Stimulated activated CD4-positive, alpha-beta T cell treated with anti-CD3 and anti-CD28 coated beads, Interleukin-1b, Interleukin-23, amount 100 ng/mL, for 4 hours (primary cell): ENCODE results near the gene CAMK2B.
"Not testable (repeated sequence)": the region's sequence is repeated elsewhere in the genome, so short reads cannot be mapped to it uniquely, and the experiment has no call there.

Source experiments
- DNase-seq, 2 donors: peaks; one replicate each; pipeline ENCODE4 v3.0.0-alpha.2; 2020; ENCODE audit warnings: low read depth in 2 of 2

Gene CAMK2B

GRCh38 chr7:44172352-44172751 is 153.0 kb downstream of the CAMK2B start:
- no peak for DNase-seq

DNA sequence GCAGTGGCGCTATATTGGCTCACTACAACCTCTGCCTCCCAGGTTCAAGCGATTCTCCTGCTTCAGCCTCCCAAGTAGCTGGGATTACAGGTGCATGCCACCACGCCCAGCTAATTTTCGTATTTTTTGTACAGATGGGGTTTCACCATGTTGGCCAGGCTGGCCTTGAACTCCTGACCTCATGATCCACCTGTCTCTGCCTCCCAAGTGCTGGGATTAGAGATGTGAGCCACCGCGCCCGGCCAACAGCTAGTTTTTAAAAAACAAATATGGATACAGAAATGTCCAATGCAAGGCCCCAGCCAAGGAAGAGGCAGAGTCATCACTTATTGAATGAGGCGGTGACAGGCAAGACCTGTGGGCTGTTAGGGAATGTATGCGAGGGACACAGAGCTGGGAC is 153.5 kb downstream of the CAMK2B start:
- DNase-seq: not testable (repeated sequence)

- DNase-seq: no peak
Measured at GRCh38 chr7:44167920-44168319, 157.5 kb downstream of the CAMK2B start.
